Activated naive CD4-positive, alpha-beta T cell treated with anti-CD3 and anti-CD28 coated beads, Interleukin-2, amount 50 U/mL, for 16 hours (primary cell): ENCODE measurements around the gene NRP2.

Experiments used
- DNase-seq: peaks from one replicate; pipeline ENCODE4 v3.0.0-alpha.2; 2020

NRP2 gene

DNA sequence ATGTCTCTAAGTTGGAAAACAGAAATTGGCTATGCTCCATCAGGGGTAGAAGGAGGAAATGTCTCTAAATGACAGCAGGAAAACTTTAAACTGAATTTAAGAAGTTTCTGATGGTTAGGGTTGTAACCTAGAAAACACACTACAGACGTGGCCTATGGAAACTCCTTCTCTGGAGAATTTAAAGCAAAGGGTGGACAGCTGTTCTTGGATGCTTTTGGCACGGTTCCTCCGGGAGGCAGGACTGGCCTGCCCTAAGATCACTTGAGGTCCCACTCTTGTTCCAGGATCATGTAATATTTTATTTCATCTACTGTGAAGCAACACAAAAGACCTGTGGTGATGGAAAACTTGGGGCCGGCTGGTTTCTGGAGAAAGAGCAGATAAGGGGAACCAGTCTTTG lies 77.0 kb downstream of the NRP2 start:
- DNase-seq, result no peak

DNA sequence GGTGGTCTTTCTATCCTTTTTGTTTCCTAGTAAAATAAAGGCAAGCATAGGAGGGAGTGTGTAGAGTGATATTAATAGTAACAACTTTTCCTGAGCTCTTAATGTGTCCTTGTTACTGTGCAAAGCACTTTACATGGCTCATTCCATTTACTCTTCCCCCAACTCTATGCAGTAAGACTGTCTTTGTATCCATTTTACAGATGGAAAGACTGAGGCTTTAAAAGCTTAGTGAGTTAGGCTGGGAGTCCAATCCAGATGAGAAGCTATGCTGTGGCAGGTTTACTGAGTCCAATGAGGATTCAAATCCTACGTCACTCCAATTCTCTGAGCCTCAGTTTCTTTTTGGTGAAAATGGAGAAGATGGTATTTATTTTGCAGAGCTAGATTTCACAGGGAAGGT lies 77.4 kb downstream of the NRP2 start:
- no peak for DNase-seq

- DNase-seq, result no peak
These were observed 77.9 kb downstream of the NRP2 start for GRCh38 chr2:205760157-205760556.

DNA sequence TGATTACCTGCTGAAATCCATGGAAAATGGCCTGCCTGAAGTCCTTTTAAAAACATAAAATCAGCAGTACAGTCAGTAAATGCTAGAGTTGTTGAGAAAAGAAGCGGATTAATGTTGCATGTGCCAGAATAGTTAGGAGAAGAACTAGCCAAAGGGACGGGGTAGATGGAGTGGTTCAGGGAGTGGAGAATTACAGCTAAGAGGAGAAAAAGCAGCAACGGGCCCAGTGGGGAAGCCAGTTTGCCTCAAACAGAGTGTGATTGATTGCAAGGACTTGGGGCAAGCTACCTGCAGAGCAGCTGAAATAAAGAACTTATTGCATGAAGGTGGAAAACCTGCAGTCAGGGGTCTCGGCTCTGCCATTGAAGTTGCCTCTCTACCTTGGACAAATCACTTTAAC lies 79.1 kb downstream of the NRP2 start:
- no peak for DNase-seq

DNA sequence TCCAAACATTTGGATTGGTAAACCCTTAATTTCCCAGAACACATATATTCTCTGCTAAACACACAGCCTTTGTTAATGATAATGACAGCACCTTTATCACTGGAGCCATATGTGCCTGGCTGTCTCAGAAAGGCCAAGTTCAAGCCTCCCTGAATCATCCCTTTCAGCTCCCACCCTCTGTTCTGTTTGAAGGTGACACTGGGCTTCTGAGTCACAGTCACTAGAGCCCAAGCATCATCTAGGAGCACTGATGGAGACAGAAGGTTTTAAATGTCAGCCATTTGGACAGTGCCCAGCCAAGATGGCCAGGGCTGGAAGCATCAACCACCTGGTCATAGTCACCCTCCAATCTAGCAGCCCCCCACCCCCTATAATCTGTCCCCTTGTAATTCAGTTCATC lies 80.6 kb downstream of the NRP2 start:
- DNase-seq, result no peak

DNA sequence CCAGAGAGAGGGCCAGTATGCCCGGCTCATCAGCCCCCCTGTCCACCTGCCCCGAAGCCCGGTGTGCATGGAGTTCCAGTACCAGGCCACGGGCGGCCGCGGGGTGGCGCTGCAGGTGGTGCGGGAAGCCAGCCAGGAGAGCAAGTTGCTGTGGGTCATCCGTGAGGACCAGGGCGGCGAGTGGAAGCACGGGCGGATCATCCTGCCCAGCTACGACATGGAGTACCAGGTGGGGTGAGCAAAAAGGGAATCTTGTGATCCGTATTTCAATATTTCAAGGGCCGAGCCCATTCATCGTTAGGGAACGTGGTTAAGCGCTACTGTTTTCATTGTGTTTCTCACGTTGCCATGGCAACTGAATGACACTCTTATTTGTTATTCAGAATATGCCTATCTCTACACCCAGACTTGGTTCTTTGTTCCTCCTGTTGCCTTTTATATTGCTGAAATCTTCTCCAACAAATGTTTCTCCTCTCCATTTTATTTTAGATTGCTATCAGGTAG lies 81.5 kb downstream of the NRP2 start:
- DNase-seq, result no peak

- no peak for DNase-seq
These were observed 82.0 kb downstream of the NRP2 start for GRCh38 chr2:205764270-205764746.

GRCh38 chr2:205765151-205765550 lies 82.8 kb downstream of the NRP2 start:
- DNase-seq, result no peak

GRCh38 chr2:205766779-205767359 lies 84.6 kb downstream of the NRP2 start:
- DNase-seq, result peak; percentile 52

DNA sequence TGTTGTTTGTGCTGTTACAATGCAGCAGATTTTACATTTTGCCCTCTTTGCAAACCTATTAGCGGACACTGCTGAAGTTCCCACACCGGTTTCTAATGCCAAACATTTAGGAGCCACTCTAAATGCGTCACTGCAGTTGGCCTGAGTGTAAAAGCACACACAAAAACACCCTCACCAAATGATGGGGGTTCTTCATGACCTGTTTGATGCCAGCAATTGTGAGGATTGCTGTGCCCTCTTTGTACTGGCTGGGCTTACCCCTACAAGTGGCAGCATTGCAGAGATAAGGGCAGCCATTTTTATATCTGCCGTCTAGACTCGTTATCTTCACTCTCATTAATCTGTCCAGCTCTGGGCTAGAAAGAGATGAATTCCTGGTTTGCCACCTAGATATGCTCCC lies 85.3 kb downstream of the NRP2 start:
- no peak for DNase-seq

DNA sequence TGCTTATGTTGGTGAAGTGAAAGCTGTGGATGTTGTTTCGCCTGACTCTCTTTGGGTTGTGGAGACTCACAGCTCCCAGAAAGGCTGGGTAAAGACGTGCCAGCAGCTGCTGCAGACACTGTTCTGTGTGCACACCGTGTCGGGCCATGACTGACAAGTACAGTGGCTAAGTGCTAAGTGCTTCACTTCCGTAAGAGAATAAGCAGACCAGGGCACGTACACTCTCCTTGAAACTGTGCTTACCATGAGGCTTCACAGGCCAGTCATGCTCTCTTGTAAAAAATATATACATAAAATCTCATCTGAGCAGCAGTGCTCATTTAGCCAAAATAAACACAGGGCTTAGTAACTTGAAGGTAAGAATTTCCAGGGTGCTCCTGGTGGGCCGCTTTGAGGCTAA lies 86.0 kb downstream of the NRP2 start:
- no peak for DNase-seq

DNA sequence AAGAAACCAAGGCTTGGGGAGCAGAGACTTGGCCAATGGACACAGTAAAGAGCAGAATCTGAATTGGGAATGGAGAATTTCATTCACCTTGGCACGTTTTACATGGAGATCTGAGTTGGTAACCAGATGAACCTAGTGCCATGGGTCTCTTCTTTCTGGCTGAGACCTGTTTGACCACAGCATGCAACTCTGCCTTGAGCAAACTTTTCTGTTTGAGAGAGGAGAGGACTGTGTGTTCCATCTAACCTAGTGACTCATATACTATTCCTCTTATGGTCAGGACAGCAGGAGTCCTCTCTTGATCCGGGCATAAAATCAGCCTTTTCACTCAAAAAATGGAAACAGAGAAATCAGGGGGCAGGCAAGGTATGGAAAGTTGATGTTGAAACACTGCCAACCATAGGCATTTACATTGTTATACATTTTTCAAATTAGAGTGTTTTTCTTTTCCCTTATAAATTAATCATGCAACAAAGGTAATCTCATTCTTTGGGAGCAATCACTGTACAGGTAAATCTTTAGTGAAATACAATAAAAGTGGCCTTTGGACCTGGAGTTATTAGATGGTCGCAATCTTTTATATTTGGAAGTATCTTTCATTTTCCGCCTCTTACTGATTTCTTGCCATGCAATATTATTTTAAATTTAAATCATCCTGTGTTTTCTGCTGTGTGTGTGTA lies 86.7 kb downstream of the NRP2 start:
- no peak for DNase-seq

DNA sequence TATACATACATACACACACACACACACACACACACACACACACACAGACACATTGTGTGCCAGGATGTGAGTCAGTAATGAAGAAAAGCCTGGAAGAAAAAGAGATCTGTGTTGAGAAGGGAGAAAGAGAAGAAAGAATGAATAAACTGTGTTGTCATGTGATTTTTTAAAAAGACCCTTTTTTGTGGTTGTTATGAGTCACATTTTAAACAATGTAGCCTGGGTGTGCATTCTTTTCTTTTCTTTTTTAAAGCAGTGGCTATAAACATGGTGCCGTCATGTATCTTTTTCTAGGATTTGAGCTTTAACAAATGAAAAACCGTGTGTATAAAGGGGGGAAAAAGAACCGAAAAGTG lies 87.2 kb downstream of the NRP2 start:
- DNase-seq, result no peak

GRCh38 chr2:205769879-205770278 lies 87.6 kb downstream of the NRP2 start:
- DNase-seq, result no peak

DNA sequence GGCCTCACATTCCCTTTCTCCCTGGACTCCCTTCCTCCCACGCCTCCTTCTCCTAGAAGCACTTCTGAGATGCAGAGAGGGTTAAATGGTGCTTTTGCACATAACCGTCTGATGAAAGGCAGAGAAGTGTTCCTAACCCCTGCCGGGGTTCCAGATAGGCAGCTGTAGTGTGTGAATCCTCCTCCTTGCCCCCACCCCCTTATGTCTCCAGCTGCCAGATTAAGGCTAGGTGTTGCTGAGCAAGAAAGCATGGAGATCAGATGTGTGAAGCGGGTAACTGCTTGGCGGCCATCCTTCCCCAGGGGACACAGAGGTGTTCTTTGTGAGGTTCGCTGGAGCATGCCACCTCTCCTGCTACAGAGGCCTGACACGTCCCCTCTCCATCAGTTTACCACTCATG lies 88.3 kb downstream of the NRP2 start:
- no peak for DNase-seq

- no peak for DNase-seq
These were observed 88.7 kb downstream of the NRP2 start for GRCh38 chr2:205771031-205771430.

GRCh38 chr2:205771666-205772065 lies 89.4 kb downstream of the NRP2 start:
- no peak for DNase-seq

DNA sequence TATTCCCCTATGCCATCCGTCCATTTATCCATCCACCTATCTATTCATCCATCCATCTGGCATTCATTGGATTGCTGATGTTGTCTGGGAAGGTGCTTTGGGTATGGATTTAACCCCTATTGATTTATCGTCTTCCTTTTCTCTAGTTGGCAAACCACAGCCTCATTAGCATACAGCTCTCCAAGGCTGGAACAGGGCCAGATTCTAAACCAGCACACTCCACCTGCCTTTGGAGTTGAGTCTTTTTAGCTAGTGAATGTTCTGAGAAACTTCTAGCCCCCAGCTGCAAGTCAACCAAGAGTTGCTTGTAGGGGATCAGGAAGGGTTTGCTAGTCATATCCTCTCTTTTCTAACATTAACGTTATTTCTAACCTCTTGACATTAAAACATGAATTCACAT lies 90.7 kb downstream of the NRP2 start:
- no peak for DNase-seq

- DNase-seq, result no peak
These were observed 91.7 kb downstream of the NRP2 start for GRCh38 chr2:205773989-205774388.

- DNase-seq, result no peak
These were observed 93.0 kb downstream of the NRP2 start for GRCh38 chr2:205775097-205775877.

DNA sequence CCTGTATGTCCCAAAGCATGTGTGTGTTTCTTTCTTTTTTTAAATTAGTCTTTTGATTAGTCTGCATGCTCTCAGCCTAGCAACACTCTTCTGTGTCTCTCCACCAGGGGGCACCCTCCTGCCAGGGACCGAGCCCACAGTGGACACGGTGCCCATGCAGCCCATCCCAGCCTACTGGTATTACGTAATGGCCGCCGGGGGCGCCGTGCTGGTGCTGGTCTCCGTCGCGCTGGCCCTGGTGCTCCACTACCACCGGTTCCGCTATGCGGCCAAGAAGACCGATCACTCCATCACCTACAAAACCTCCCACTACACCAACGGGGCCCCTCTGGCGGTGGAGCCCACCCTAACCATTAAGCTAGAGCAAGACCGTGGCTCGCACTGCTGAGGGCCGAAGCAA lies 93.8 kb downstream of the NRP2 start:
- DNase-seq, result peak; percentile 13

DNA sequence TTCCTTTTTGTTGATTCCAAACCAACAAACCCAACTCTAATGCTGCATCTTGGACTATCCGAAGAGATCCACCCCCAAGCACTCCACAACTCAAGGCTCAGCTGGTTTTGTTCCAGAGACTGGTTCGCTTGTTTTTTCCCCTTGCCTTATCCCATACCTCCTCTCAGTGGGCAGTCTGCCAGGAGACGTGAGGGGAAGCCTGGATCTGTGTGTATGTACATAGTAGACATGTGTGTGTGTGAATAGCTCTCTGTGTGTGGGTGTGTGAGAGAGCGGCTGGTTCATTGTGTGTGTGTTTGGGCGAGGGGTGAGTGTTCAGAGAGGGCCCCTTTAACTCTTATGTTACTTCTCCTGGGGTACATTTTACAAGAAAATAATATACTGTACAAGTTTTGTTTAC lies 94.4 kb downstream of the NRP2 start:
- no peak for DNase-seq

DNA sequence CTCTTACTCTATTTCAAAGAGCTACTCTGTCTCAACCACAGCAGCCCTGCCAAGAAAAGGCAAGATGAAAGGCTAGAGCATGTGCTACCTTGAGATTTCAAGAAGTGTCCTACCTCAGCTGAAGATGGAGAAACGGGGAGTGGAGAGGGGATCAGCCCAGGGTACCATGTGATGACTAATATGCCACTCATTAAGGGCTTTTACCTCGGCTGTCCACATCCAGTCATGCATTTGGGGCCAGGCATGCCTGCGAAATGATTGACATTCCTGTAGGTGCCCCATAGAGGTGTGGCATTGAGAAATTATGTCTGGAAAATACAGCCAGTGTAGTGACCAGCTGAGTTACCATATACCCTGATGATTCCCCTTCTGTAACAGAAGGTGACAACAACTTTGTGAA lies 96.1 kb downstream of the NRP2 start:
- no peak for DNase-seq

GRCh38 chr2:205780645-205781044 lies 98.3 kb downstream of the NRP2 start:
- DNase-seq, result no peak
